ENCODE data around the gene CLDN16.
A peak's percentile ranks its signal among the peaks of the same experiment; 100 is the strongest.

CLDN16 gene

DNA sequence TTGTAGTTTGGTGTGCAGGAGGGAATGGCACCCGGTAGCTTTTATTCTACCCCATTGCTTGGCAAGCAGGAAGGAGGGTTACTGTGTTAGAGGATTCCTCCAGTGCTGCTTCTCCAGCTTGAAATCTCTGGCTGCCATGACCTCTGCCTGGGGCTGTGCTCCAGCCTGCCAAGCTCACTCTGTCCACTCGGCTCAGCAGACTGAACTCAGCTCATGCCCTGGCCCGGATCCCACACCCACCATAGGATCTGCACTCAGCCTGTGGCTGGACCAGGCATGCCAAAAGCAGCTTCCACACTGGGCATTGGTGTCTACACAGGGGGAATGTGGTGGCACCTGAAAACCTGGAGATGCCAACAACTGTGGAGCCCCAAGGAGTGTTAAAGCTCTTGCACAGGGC lies 26.3 kb downstream of the CLDN16 start:
- FAIRE-seq (no peak), DNase-seq (ENCODE audit: insufficient read length, low spot score) (no peak)
- TF ChIP-seq, protein P1, sequence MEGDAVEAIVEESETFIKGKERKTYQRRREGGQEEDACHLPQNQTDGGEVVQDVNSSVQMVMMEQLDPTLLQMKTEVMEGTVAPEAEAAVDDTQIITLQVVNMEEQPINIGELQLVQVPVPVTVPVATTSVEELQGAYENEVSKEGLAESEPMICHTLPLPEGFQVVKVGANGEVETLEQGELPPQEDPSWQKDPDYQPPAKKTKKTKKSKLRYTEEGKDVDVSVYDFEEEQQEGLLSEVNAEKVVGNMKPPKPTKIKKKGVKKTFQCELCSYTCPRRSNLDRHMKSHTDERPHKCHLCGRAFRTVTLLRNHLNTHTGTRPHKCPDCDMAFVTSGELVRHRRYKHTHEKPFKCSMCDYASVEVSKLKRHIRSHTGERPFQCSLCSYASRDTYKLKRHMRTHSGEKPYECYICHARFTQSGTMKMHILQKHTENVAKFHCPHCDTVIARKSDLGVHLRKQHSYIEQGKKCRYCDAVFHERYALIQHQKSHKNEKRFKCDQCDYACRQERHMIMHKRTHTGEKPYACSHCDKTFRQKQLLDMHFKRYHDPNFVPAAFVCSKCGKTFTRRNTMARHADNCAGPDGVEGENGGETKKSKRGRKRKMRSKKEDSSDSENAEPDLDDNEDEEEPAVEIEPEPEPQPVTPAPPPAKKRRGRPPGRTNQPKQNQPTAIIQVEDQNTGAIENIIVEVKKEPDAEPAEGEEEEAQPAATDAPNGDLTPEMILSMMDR (IDR thresholded peaks at IDR 0.05; ENCODE audit: insufficient read depth, missing control alignments): no peak

- FAIRE-seq (no peak), DNase-seq (ENCODE audit: insufficient read length, low spot score) (no peak)
- TF ChIP-seq, protein P1 (IDR thresholded peaks at IDR 0.05; ENCODE audit: insufficient read depth, missing control alignments): no peak
Observed at GRCh38 chr3:190424108-190424477, 36.1 kb downstream of the CLDN16 start.

- FAIRE-seq (peak; percentile 72), DNase-seq (ENCODE audit: insufficient read length, low spot score) (no peak)
- TF ChIP-seq, protein P1 (IDR thresholded peaks at IDR 0.05; ENCODE audit: insufficient read depth, missing control alignments): peak; percentile 72
Observed at GRCh38 chr3:190424478-190425439, 36.8 kb downstream of the CLDN16 start.

- no peak for DNase-seq (ENCODE audit: insufficient read length, low spot score)
- TF ChIP-seq, protein P1 (IDR thresholded peaks at IDR 0.05; ENCODE audit: insufficient read depth, missing control alignments): no peak
- no peak for FAIRE-seq
Observed at GRCh38 chr3:190425833-190426232, 37.9 kb downstream of the CLDN16 start.

DNA sequence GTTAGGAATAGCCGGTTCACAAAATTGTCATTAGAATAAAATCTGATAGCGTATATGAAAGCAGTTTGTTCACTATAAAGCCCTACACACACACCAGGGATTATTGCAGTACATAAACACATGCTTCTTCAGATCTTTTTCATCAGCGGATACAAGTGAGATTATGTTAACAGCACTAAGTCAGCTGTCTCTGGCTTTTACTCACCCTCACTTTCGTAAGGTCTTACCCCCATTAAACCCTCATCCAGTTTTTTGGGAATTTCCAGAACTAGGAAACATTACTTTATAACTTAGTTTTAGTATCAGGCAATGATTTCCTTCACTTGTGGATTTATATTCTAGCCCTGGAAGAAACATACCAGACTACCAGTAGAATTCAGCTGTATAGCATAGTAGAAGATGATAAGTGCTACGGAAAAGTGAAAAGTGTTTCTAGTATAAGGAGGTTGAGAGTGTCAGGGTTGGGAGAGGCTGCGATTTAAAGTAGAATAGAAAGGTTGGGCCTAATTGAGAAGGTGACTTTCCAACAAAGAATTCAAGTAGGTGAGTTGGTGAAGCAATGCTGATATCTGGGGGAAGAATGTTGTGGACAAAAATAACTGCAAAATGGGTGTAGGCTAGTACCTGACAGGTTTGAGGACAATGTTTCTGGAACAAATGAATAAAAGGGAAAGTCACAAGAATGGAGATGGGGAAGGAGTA lies 39.0 kb downstream of the CLDN16 start:
- DNase-seq (ENCODE audit: insufficient read length, low spot score): no peak

GRCh38 chr3:190429681-190430080 lies 41.7 kb downstream of the CLDN16 start:
- FAIRE-seq (no peak), DNase-seq (ENCODE audit: insufficient read length, low spot score) (no peak)
- TF ChIP-seq, protein P1 (IDR thresholded peaks at IDR 0.05; ENCODE audit: insufficient read depth, missing control alignments): no peak

More for the DNA sequence above, 39.0 kb downstream of the CLDN16 start:
- FAIRE-seq: no peak
- TF ChIP-seq, protein P1 (IDR thresholded peaks at IDR 0.05; ENCODE audit: insufficient read depth, missing control alignments): no peak
